Stimulated activated naive CD8-positive, alpha-beta T cell treated with anti-CD3 and anti-CD28 coated beads, Interleukin-15, Interleukin-2, amounts not matched to agents 100 ng/mL and 50 ng/mL, for 24 hours (primary cell): ENCODE results near the gene ZSCAN5A.

Source experiments
- H3K27ac Mint-ChIP-seq: one replicate; pipeline ENCODE4 v1.8.0; 2021; ENCODE audit warnings: mild to moderate bottlenecking, mixed read lengths
- H3K27me3 Mint-ChIP-seq: one replicate; pipeline ENCODE4 v1.8.0; 2021; ENCODE audit warnings: mixed read lengths
- H3K36me3 Mint-ChIP-seq: one replicate; pipeline ENCODE4 v1.8.0; 2021; ENCODE audit warnings: low read depth, mixed read lengths
- H3K4me1 Mint-ChIP-seq: one replicate; pipeline ENCODE4 v1.8.0; 2021; ENCODE audit warnings: low read depth, mixed read lengths
- H3K4me3 Mint-ChIP-seq: one replicate; pipeline ENCODE4 v1.8.0; 2021; ENCODE audit warnings: mild to moderate bottlenecking, mixed read lengths
- H3K9me3 Mint-ChIP-seq: one replicate; pipeline ENCODE4 v1.8.0; 2021; ENCODE audit warnings: mixed read lengths

Gene ZSCAN5A

GRCh38 chr19:56306016-56306415 lies 8.6 kb downstream of the ZSCAN5A start:
- Mint-ChIP-seq H3K9me3 (peaks cover 4% of the 10 kb centered on the region), H3K4me3 (no peak overlapping the region), H3K27me3 (no peaks in the 10 kb centered on the region), H3K36me3 (peaks cover 43% of the 10 kb centered on the region), H3K27ac (no peak overlapping the region), H3K4me1 (peaks cover 17% of the 10 kb centered on the region)

- no peak overlapping the region for H3K4me3 Mint-ChIP-seq
- H3K27ac Mint-ChIP-seq, result no peak overlapping the region
Observed at GRCh38 chr19:56304243-56304642, 10.4 kb downstream of the ZSCAN5A start.

DNA sequence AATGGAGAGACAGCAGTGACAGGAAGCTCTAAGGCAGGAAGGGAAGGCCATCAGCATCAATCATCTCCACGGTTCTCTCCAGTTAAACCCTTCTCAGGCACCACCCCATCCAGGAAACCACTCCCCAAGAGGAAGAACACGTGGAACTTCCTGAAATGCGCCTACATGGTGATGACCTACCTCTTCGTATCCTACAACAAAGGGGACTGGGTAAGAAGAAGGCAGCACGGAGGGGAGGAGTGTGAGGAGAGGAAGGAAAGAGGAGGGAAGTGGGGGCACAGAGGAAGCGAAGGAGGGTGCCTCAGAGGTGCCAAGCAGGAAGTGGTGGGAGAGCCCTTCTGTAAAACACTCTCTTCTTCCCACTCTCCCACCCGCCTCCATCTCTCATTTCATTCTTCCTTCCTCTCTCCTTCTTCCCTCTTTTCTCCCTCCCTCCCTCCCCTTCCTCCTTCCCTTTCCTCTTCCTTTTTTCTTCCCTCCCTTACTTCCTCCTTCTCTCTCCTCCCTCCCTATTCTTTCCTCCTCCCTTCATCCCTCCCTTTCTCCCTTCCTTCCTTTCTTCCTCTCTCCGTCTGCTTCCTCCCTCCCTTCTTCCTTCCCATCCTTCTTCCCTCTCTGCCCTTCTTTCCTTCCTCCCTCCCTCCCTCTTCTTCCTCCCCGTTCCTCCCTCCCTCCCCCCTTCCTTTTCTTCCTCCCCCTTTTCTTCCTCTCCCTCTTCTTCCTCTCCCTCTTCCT lies 12.6 kb downstream of the ZSCAN5A start:
- peaks cover 4% of the 10 kb centered on the region for H3K9me3 Mint-ChIP-seq
- peak overlapping the region; percentile 81 for H3K27ac Mint-ChIP-seq
- H3K4me1 Mint-ChIP-seq, result peaks cover 17% of the 10 kb centered on the region
- H3K4me3 Mint-ChIP-seq, result peak overlapping the region; percentile 19
- H3K27me3 Mint-ChIP-seq, result no peaks in the 10 kb centered on the region
- peaks cover 48% of the 10 kb centered on the region for H3K36me3 Mint-ChIP-seq

More at GRCh38 chr19:56304243-56304642, 10.4 kb downstream of the ZSCAN5A start:
- Mint-ChIP-seq H3K27me3 (no peaks in the 10 kb centered on the region), H3K9me3 (peaks cover 4% of the 10 kb centered on the region), H3K4me1 (peaks cover 17% of the 10 kb centered on the region), H3K36me3 (peaks cover 41% of the 10 kb centered on the region)

DNA sequence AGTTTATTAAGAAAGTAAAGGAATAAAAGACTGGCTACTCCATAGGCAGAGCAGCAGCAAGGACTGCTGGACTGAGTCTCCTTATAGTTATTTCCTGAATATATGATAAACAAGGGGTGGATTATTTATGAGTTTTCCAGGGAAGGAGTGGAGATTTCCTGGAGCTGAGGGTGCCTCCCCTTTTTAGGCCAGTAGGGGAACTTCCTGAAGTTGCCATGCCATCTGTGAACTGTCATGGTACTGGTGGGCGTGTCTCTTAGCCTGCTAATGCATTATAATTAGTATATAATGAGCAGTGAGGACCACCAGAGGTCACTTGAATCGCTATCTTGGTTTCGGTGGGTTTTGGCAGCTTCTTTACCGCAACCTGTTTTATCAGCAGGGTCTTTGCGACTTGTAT lies 13.5 kb downstream of the ZSCAN5A start:
- H3K4me3 Mint-ChIP-seq, result no peak overlapping the region
- H3K27me3 Mint-ChIP-seq, result no peaks in the 10 kb centered on the region
- peaks cover 52% of the 10 kb centered on the region for H3K36me3 Mint-ChIP-seq
- H3K27ac Mint-ChIP-seq, result no peak overlapping the region
- H3K9me3 Mint-ChIP-seq, result peaks cover 4% of the 10 kb centered on the region
- H3K4me1 Mint-ChIP-seq, result peaks cover 17% of the 10 kb centered on the region

DNA sequence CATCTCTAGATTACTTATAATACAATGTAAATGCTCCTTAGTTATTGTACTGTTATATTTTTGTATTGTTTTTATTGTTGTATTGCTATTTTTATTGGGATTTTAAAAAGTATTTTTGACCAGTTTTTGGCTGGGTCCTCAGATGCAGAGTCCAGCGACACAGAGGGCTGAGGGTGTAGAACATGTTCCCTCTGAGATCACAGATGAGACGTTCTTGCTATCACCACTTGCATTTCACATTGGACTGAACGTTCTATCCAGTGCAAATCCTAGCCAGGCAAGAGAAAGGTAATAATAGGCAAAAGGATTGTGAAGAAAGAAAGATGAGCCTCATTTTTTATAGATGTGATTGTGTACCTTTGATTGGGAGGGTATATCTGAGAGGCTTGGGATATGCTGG lies 15.0 kb downstream of the ZSCAN5A start:
- Mint-ChIP-seq H3K4me3 (no peak overlapping the region), H3K4me1 (peaks cover 17% of the 10 kb centered on the region), H3K9me3 (peaks cover 4% of the 10 kb centered on the region), H3K27me3 (no peaks in the 10 kb centered on the region), H3K36me3 (peaks cover 51% of the 10 kb centered on the region), H3K27ac (no peak overlapping the region)

GRCh38 chr19:56297010-56297409 lies 17.6 kb downstream of the ZSCAN5A start:
- Mint-ChIP-seq H3K9me3 (peaks cover 7% of the 10 kb centered on the region), H3K4me3 (no peak overlapping the region), H3K4me1 (peaks cover 15% of the 10 kb centered on the region), H3K36me3 (peaks cover 52% of the 10 kb centered on the region), H3K27me3 (no peaks in the 10 kb centered on the region), H3K27ac (no peak overlapping the region)

- Mint-ChIP-seq H3K4me1 (peaks cover 16% of the 10 kb centered on the region), H3K36me3 (peaks cover 57% of the 10 kb centered on the region), H3K27ac (no peak overlapping the region), H3K9me3 (peaks cover 3% of the 10 kb centered on the region), H3K27me3 (no peaks in the 10 kb centered on the region), H3K4me3 (no peak overlapping the region)
Observed at GRCh38 chr19:56295531-56296455, 18.8 kb downstream of the ZSCAN5A start.

DNA sequence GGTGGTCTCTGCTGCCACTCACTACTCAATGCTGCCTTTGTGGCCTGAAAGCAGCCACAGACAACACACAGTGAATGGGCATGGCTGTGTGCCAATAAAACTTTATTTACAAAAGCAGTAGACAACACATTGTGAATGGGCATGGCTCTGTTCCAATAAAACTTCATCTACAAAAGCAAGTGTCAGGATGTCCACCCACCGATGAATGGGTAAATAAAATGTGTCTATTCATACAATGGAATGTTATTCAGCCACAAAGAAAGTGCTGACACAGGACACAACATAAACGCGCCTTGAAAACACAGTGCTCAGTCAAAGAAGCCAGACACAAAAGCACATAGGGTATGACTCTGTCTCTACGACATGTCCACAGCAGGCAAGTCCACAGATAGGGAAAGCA lies 20.1 kb downstream of the ZSCAN5A start:
- H3K27me3 Mint-ChIP-seq, result no peaks in the 10 kb centered on the region
- H3K4me3 Mint-ChIP-seq, result no peak overlapping the region
- peaks cover 3% of the 10 kb centered on the region for H3K9me3 Mint-ChIP-seq
- H3K36me3 Mint-ChIP-seq, result peaks cover 51% of the 10 kb centered on the region
- H3K4me1 Mint-ChIP-seq, result peaks cover 16% of the 10 kb centered on the region
- H3K27ac Mint-ChIP-seq, result no peak overlapping the region

GRCh38 chr19:56291867-56292266 lies 22.8 kb downstream of the ZSCAN5A start:
- Mint-ChIP-seq H3K4me3 (no peak overlapping the region), H3K27me3 (no peaks in the 10 kb centered on the region), H3K27ac (peak overlapping the region; percentile 78), H3K4me1 (peaks cover 16% of the 10 kb centered on the region), H3K9me3 (peaks cover 3% of the 10 kb centered on the region), H3K36me3 (peaks cover 41% of the 10 kb centered on the region)

GRCh38 chr19:56290104-56290503 lies 24.5 kb downstream of the ZSCAN5A start:
- Mint-ChIP-seq H3K27me3 (no peaks in the 10 kb centered on the region), H3K4me3 (no peak overlapping the region), H3K27ac (no peak overlapping the region), H3K36me3 (peaks cover 36% of the 10 kb centered on the region), H3K9me3 (peaks cover 3% of the 10 kb centered on the region), H3K4me1 (peaks cover 16% of the 10 kb centered on the region)

DNA sequence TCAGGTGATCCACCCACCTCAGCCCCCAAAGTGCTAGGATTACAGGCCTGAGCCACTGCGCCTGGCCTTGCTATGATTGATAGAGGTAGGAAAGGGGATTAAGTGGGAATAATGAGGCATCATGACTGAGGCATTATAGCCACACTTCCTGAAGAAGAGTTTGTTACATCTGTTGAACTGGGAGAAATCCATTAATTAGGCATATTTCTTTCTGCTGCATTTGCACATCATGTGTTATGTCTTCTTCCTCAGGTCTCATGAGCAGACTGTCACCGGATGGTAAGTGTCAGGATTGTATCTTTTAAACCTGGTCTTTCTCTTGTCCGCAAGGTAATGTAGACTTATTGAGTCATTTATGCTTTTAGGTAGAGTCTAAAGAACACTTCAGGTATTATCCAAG lies 29.9 kb downstream of the ZSCAN5A start:
- no peaks in the 10 kb centered on the region for H3K4me1 Mint-ChIP-seq
- H3K36me3 Mint-ChIP-seq, result peaks cover 14% of the 10 kb centered on the region
- no peak overlapping the region for H3K27ac Mint-ChIP-seq
- H3K4me3 Mint-ChIP-seq, result no peak overlapping the region
- H3K27me3 Mint-ChIP-seq, result no peaks in the 10 kb centered on the region
- H3K9me3 Mint-ChIP-seq, result no peaks in the 10 kb centered on the region

DNA sequence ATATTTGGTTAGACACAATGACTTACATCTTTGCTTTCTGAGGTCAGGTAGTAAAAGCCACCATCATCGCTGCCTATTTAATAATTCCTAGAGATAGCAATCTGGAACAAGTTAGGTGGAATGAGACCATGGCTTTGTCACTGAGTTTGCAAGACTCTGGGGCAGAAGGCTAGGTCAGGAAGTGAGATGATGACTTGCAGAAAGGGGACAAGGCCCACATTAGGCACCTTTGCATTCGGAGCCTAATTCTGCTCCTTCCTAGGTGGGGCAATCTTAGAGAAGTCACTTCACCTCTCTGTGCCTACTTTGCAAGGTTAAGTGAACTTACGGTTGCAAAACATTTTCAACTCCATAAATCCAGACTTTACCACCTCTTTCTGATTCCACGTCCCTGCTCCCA lies 31.8 kb downstream of the ZSCAN5A start:
- H3K27me3 Mint-ChIP-seq, result no peaks in the 10 kb centered on the region
- H3K36me3 Mint-ChIP-seq, result peaks cover 14% of the 10 kb centered on the region
- no peak overlapping the region for H3K27ac Mint-ChIP-seq
- H3K4me1 Mint-ChIP-seq, result no peaks in the 10 kb centered on the region
- no peak overlapping the region for H3K4me3 Mint-ChIP-seq
- H3K9me3 Mint-ChIP-seq, result no peaks in the 10 kb centered on the region

GRCh38 chr19:56273563-56274117 lies 41.0 kb downstream of the ZSCAN5A start:
- Mint-ChIP-seq H3K27ac (no peak overlapping the region), H3K27me3 (no peaks in the 10 kb centered on the region), H3K36me3 (peaks cover 9% of the 10 kb centered on the region), H3K4me1 (no peaks in the 10 kb centered on the region), H3K4me3 (no peak overlapping the region), H3K9me3 (no peaks in the 10 kb centered on the region)

GRCh38 chr19:56272161-56272798 lies 42.4 kb downstream of the ZSCAN5A start, which contains the start of gene EDDM13:
Gene EDDM13 (plus strand): TSS chr19:56272748. CDS start chr19:56272835, 87 bp downstream.
- Mint-ChIP-seq H3K36me3 (peaks cover 9% of the 10 kb centered on the region), H3K27me3 (no peaks in the 10 kb centered on the region), H3K27ac (no peak within 1 kb of the TSS), H3K9me3 (no peaks in the 10 kb centered on the region), H3K4me3 (no peak within 1 kb of the TSS), H3K4me1 (no peaks in the 10 kb centered on the region)
